HEK293T (cell line): ENCODE results near the gene BBS7.

Experiments used
- CTCF ChIA-PET: fragments of 350-600 bp; formaldehyde crosslinking; extraction: SDS; loops from one replicate; lab custom pipeline; 2021; ENCODE audit warnings: antibody characterized with exemption, inconsistent platforms; lab: Yijun Ruan, JAX
- POLR2A ChIA-PET: fragments of 350-600 bp; formaldehyde crosslinking; extraction: SDS; loops from one replicate; lab custom pipeline; 2020; ENCODE audit warnings: antibody characterized with exemption, inconsistent platforms; lab: Yijun Ruan, JAX
- DNase-seq: peaks from one replicate; pipeline ENCODE4 v3.0.0; 2012; ENCODE audit warnings: mixed read lengths; ENCODE audit errors: extremely low spot score
- ARNT ChIP-seq: fragments of 450-650 bp; IDR thresholded peaks from 2 replicates; pipeline ENCODE4 v1.6.1; 2017; ENCODE audit warnings: mild to moderate bottlenecking
- BHLHE40 ChIP-seq: fragments of 450-650 bp; IDR thresholded peaks from 2 replicates; pipeline ENCODE4 v1.6.1; 2016; ENCODE audit warnings: mild to moderate bottlenecking, moderate library complexity, borderline replicate concordance
- CTBP1 ChIP-seq: fragments of 450-650 bp; IDR thresholded peaks from 2 replicates; pipeline ENCODE4 v1.6.1; 2016; ENCODE audit warnings: borderline replicate concordance
- ELF4 ChIP-seq: fragments of 450-650 bp; IDR thresholded peaks from 2 replicates; pipeline ENCODE4 v1.6.1; 2017; ENCODE audit warnings: antibody characterized with exemption
- FOXA1 ChIP-seq: fragments of 450-650 bp; IDR thresholded peaks from 2 replicates; pipeline ENCODE4 v1.6.1; 2016; ENCODE audit warnings: mild to moderate bottlenecking
- FOXK2 ChIP-seq: fragments of 450-650 bp; IDR thresholded peaks from 2 replicates; pipeline ENCODE4 v1.6.1; 2016; ENCODE audit warnings: mild to moderate bottlenecking
- FOXM1 ChIP-seq: fragments of 450-650 bp; IDR thresholded peaks from 2 replicates; pipeline ENCODE4 v1.6.1; 2017; ENCODE audit warnings: mild to moderate bottlenecking, borderline replicate concordance
- HDGF ChIP-seq: fragments of 450-650 bp; IDR thresholded peaks from 2 replicates; pipeline ENCODE4 v1.6.1; 2017; ENCODE audit warnings: antibody characterized with exemption, borderline replicate concordance
- L3MBTL2 ChIP-seq: fragments of 450-650 bp; conservative IDR thresholded peaks from 2 replicates; pipeline ENCODE4 v1.6.1; 2016; ENCODE audit warnings: mild to moderate bottlenecking
- LEF1 ChIP-seq: fragments of 450-650 bp; IDR thresholded peaks from 2 replicates; pipeline ENCODE4 v1.6.1; 2017; ENCODE audit warnings: mild to moderate bottlenecking, borderline replicate concordance
- NFRKB ChIP-seq: fragments of 450-650 bp; IDR thresholded peaks from 2 replicates; pipeline ENCODE4 v1.6.1; 2016; ENCODE audit warnings: mild to moderate bottlenecking, moderate library complexity
- PKNOX1 ChIP-seq: fragments of 450-650 bp; IDR thresholded peaks from 2 replicates; pipeline ENCODE4 v1.6.1; 2016
- SP1 ChIP-seq: fragments of 450-650 bp; IDR thresholded peaks from 2 replicates; pipeline ENCODE4 v1.6.1; 2017
- SUZ12 ChIP-seq: fragments of 450-650 bp; IDR thresholded peaks from 2 replicates; pipeline ENCODE4 v1.6.1; 2016; ENCODE audit warnings: mild to moderate bottlenecking
- TARDBP ChIP-seq: fragments of 450-650 bp; IDR thresholded peaks from 2 replicates; pipeline ENCODE4 v1.6.1; 2016
- ZNF384 ChIP-seq: fragments of 450-650 bp; IDR thresholded peaks from 2 replicates; pipeline ENCODE4 v1.6.1; 2016

BBS7 gene

GRCh38 chr4:121819216-121819965 lies 50.9 kb downstream of the BBS7 start:
- TF ChIP-seq BHLHE40 (no peak), TARDBP (no peak), CTBP1 (no peak), ELF4 (no peak), LEF1 (no peak), ARNT (no peak), SP1 (no peak), FOXM1 (no peak), HDGF (no peak), FOXK2 (no peak), PKNOX1 (no peak), L3MBTL2 (no peak), ZNF384 (no peak), FOXA1 (no peak), SUZ12 (no peak), NFRKB (no peak)
- ChIA-PET CTCF (no interaction called here), POLR2A (interaction anchor here (2.5 kb wide), 1 partner anchor 18 kb away, joined by 5 read pairs; the partner anchor contains the start of gene EXOSC9)
- DNase-seq, result no peak

GRCh38 chr4:121818215-121818614 lies 52.1 kb downstream of the BBS7 start:
- CTCF ChIA-PET, result interaction anchor here (0.8 kb wide), 1 partner anchor 18 kb away, joined by 3 read pairs; no protein-coding TSS in a partner anchor
- no peak for TF ChIP-seq HDGF
- no peak for TF ChIP-seq CTBP1
- no peak for TF ChIP-seq FOXK2
- no peak for TF ChIP-seq L3MBTL2
- TF ChIP-seq SUZ12, result no peak
- no peak for TF ChIP-seq TARDBP
- POLR2A ChIA-PET, result interaction anchor here (2.5 kb wide), 1 partner anchor 17 kb away, joined by 5 read pairs; the partner anchor contains the start of gene EXOSC9
- DNase-seq, result no peak

- CTCF ChIA-PET, result interaction anchor here (0.8 kb wide), 1 partner anchor 18 kb away, joined by 3 read pairs; no protein-coding TSS in a partner anchor
- DNase-seq, result no peak
- TF ChIP-seq FOXM1 (no peak), ELF4 (no peak), HDGF (no peak), SUZ12 (no peak), PKNOX1 (no peak), L3MBTL2 (no peak), SP1 (no peak), ARNT (no peak), TARDBP (no peak), BHLHE40 (no peak), FOXK2 (no peak), FOXA1 (no peak), ZNF384 (no peak), LEF1 (no peak), NFRKB (no peak), CTBP1 (no peak)
- POLR2A ChIA-PET, result interaction anchor here (2.5 kb wide), 1 partner anchor 17 kb away, joined by 5 read pairs; the partner anchor contains the start of gene EXOSC9
Measured at GRCh38 chr4:121817701-121818100, 52.6 kb downstream of the BBS7 start.

- TF ChIP-seq FOXM1 (no peak), TARDBP (no peak), LEF1 (no peak), FOXK2 (no peak), ARNT (no peak), L3MBTL2 (no peak), HDGF (no peak), PKNOX1 (no peak), NFRKB (no peak), BHLHE40 (no peak)
- CTCF ChIA-PET, result no interaction called here
- DNase-seq, result no peak
- POLR2A ChIA-PET, result no interaction called here
Measured at GRCh38 chr4:121817006-121817405, 53.3 kb downstream of the BBS7 start.

- DNase-seq, result no peak
- TF ChIP-seq BHLHE40 (no peak), ARNT (no peak)
- POLR2A ChIA-PET, result no interaction called here
- CTCF ChIA-PET, result no interaction called here
Measured at GRCh38 chr4:121814756-121815155, 55.5 kb downstream of the BBS7 start.

- CTCF ChIA-PET, result interaction anchor here (0.7 kb wide), 1 partner anchor 889 kb away, joined by 3 read pairs; no protein-coding TSS in a partner anchor
- POLR2A ChIA-PET, result no interaction called here
- no peak for DNase-seq
- TF ChIP-seq SUZ12 (no peak), HDGF (no peak), FOXK2 (no peak), SP1 (no peak), PKNOX1 (no peak), L3MBTL2 (no peak), ZNF384 (no peak), TARDBP (no peak), ELF4 (no peak), NFRKB (no peak), FOXA1 (no peak)
Measured at GRCh38 chr4:121811122-121811521, 59.2 kb downstream of the BBS7 start.
